ENCODE measurements around the gene SLC25A42. TPM values are rescaled to one million over a fixed set of nuclear protein-coding genes. Genes with fewer than 3 reads are reported as not detected.

SLC25A42 gene
- total and polyA plus RNA-seq, 2 of the 4 experiments (the other 2 are of a cell fraction) = 2.0 to 9.9 TPM

DNA sequence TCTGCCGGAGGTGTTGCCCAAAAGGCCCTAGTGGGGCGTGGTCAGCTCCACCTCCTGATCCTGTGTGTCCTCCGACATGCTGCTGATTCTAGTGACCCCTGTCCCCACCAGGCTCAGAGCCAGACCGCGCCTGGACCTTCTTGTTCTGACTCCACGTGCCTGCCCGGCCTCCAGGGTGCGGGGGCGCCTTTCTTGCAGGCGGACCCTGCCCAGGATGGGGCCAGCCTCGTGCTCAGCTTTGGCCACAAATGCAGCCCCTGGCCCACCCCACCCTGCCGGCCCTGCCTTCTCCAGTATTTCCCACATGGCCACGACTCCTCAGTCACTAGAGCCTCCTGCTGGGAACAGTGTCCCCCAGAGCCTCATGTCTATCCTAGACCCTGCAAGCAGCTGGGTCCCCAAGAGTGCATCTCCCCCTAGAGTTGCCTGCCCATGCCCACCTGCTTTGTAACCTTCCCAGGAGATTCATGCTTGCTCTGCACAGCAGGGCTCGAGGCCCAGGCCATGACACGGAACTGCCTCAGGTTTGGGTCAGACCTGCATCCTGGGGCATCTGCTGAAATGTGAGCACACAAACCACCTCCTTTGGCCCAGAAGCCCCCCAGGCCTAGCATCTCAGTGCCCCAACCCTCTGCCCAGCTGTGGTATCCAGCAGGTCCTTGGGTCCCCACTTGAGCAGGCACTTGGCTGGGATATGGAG lies 47.5 kb downstream of the SLC25A42 start:
- Histone ChIP-seq H3K4me1 (ENCODE audit: control insufficient read depth, insufficient read depth, low read length) (peaks cover 20% of the 10 kb centered on the region), H3K27ac (ENCODE audit: insufficient read depth, low read length) (no peak overlapping the region), H3K18ac (ENCODE audit: low read depth, low read length) (no peak overlapping the region), H2AK5ac (ENCODE audit: low read depth, low read length) (no peak overlapping the region), H2BK15ac (ENCODE audit: low read depth, low read length) (no peak overlapping the region), H2BK120ac (ENCODE audit: low read depth, low read length) (no peak overlapping the region), H4K8ac (ENCODE audit: low read depth in 2 of 2, low read length in 2 of 2) (no peak overlapping the region), H3K36me3 (ENCODE audit: control insufficient read depth, insufficient read depth, low read length) (no peaks in the 10 kb centered on the region), H4K5ac (ENCODE audit: low read depth, low read length) (no peak overlapping the region), H3K4me2 (ENCODE audit: low read depth, low read length) (no peak overlapping the region), H3K56ac (ENCODE audit: extremely low read depth, insufficient read depth, low read length) (no peak overlapping the region), H2AFZ (replicated peaks; ENCODE audit: low read length, poor library complexity) (no peak overlapping the region), H4K20me1 (ENCODE audit: insufficient read depth, low read length) (no peaks in the 10 kb centered on the region), H4K91ac (ENCODE audit: insufficient read depth, low read depth, low read length) (no peak overlapping the region), H3K9ac (ENCODE audit: low read depth, low read length) (no peak overlapping the region), H2BK5ac (ENCODE audit: low read depth, low read length, poor library complexity, severe bottlenecking) (no peak overlapping the region), H3K4me3 (ENCODE audit: insufficient read depth, low read depth, low read length) (no peak overlapping the region), H3K27me3 (ENCODE audit: control insufficient read depth, insufficient read depth, low read length) (no peaks in the 10 kb centered on the region), H3K79me1 (ENCODE audit: low read depth in 1 of 2, low read length in 2 of 2) (no peaks in the 10 kb centered on the region), H3K23ac (ENCODE audit: low read depth, low read length) (no peak overlapping the region), H3K14ac (replicated peaks; ENCODE audit: low read depth, low read length) (no peak overlapping the region), H2AK9ac (replicated peaks; ENCODE audit: low read depth, low read length, poor library complexity) (no peak overlapping the region), H3K4ac (ENCODE audit: low read depth, low read length) (no peak overlapping the region), H3K9me1 (ENCODE audit: insufficient read depth, low read length) (no peaks in the 10 kb centered on the region; the same call in 1 of the 2 replicates), H2BK20ac (ENCODE audit: low read depth, low read length) (no peak overlapping the region), H3K9me3 (ENCODE audit: control insufficient read depth, insufficient read depth, low read length) (no peaks in the 10 kb centered on the region)
- ChIA-PET CTCF (no interaction called here), POLR2A (ENCODE audit: unreplicated experiment) (no interaction called here)
- intact Hi-C loops (cut with micrococcal nuclease) (no loop called here), dilution Hi-C loops (cut with HindIII; ENCODE audit: low sequenced_read_pairs, unreplicated experiment) (no loop called here), in situ Hi-C loops (cut with MboI; ENCODE audit: low sequenced_read_pairs) (no loop called here)
- ATAC-seq (ENCODE audit: low read depth) (no peak), DNase-seq (no peak)
- TF ChIP-seq RCOR1 (IDR thresholded peaks at IDR 0.05; ENCODE audit: insufficient replicate concordance, low read length) (no peak), MAFK (IDR thresholded peaks at IDR 0.05; ENCODE audit: low read depth, low read length) (no peak), BHLHE40 (IDR thresholded peaks at IDR 0.05; ENCODE audit: low read depth, low read length) (no peak), MAZ (IDR thresholded peaks at IDR 0.05; ENCODE audit: borderline replicate concordance, low read depth, low read length) (no peak), RFX5 (IDR thresholded peaks at IDR 0.05; ENCODE audit: low read depth, low read length) (no peak), RAD21 (IDR thresholded peaks at IDR 0.05; ENCODE audit: low read length) (no peak), CEBPB (IDR thresholded peaks at IDR 0.05; ENCODE audit: low read depth, low read length) (no peak), ELK1 (IDR thresholded peaks at IDR 0.05; ENCODE audit: borderline replicate concordance, low read depth, low read length) (no peak), MXI1 (IDR thresholded peaks at IDR 0.05; ENCODE audit: borderline replicate concordance, low read depth, low read length) (no peak), USF2 (IDR thresholded peaks at IDR 0.05; ENCODE audit: low read depth, low read length) (no peak), SMC3 (IDR thresholded peaks at IDR 0.05; ENCODE audit: low read depth, low read length) (no peak), NFE2L2 (IDR thresholded peaks at IDR 0.05; ENCODE audit: low read depth, low read length) (no peak), POLR2A (IDR thresholded peaks at IDR 0.05; ENCODE audit: low read depth, low read length) (no peak), FOS (IDR thresholded peaks at IDR 0.05; ENCODE audit: low read depth, low read length) (no peak), CHD1 (IDR thresholded peaks at IDR 0.05; ENCODE audit: low read depth, low read length) (no peak), CTCF (conservative IDR thresholded peaks at IDR 0.05; ENCODE audit: low read depth, low read length) (no peak)
- no TSS peak for BruUV-seq (replicated peaks)
- 75% methylated on average over 12 of the region's 15 CpGs; no CpG with 5 or more reads in 1 of the 2 experiments for WGBS, 2 experiments (ENCODE audit: extremely low coverage in 2 of 2, insufficient read length in 1 of 2)
